UCSD-AML1 (cell line): ENCODE measurements around the gene SLC66A1.
"Not testable (repeated sequence)": the region's sequence is repeated elsewhere in the genome, so short reads cannot be mapped to it uniquely, and the experiment has no call there.

Experiments used
- DNase-seq: peaks from one replicate; lab custom pipeline; 2025; ENCODE audit not compliant: unreplicated experiment; lab: John Stamatoyannopoulos, UW

SLC66A1 gene

DNA sequence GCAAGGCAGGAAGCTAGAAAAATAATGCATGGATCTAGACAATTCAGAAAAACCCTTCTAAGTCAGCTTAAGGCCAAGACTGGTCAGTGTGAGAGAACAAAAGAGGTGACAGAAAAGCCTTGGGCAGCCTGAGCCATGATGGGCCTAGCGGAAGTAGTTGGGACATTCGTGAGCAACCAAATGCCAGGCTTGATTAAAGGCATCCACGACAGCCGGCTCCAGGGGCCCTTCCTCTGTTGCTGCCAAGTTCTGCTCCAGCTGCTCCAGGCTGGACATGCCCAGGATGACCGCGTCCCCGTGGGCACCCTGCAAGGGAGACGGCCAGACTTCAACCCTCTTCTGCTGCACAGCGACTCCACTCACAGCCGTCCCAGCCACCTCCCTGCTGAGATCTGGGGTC is 8.0 kb upstream of the SLC66A1 start:
- not testable (repeated sequence) for DNase-seq

GRCh38 chr1:19305880-19306279 is 6.2 kb upstream of the SLC66A1 start:
- no peak for DNase-seq

- DNase-seq = no peak
These were observed 5.2 kb upstream of the SLC66A1 start for GRCh38 chr1:19306941-19307340.

DNA sequence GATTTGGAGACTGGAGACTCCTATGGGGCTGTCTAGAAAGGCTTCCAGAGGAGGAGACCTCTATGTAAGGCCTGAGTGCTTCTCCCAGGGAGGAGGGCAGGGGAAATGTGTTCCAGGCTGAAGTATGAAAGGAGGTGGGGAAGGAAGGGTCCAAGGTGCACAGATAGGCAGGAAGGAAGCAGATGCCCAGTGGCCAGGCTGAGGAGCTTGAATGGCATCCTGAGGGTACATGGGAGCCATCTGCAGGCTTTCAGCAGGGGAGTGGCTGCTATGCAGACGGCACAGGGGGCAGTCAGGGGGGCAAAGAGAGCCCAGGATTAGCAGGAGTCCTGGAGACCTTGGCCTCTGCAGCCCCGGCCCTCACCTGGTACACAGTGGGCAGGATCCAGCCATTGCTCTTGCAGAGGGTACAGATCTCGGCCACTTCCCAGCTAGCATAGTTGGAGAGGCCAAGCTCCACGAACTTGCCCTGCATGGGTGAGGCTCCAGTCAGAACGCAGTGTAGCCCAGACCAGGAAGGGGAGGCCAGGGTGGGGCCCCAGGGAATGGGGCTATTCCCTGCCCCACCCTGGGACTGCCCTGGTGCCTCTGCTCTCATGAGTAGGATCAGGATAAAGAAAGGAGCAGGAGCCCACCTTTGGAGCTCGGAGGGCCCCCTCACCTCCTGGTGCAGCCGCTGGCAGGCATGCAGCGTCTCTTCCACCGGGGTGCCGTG is 4.2 kb upstream of the SLC66A1 start:
- no peak for DNase-seq

- no peak for DNase-seq
These were observed 3.6 kb upstream of the SLC66A1 start for GRCh38 chr1:19308509-19308907.

DNA sequence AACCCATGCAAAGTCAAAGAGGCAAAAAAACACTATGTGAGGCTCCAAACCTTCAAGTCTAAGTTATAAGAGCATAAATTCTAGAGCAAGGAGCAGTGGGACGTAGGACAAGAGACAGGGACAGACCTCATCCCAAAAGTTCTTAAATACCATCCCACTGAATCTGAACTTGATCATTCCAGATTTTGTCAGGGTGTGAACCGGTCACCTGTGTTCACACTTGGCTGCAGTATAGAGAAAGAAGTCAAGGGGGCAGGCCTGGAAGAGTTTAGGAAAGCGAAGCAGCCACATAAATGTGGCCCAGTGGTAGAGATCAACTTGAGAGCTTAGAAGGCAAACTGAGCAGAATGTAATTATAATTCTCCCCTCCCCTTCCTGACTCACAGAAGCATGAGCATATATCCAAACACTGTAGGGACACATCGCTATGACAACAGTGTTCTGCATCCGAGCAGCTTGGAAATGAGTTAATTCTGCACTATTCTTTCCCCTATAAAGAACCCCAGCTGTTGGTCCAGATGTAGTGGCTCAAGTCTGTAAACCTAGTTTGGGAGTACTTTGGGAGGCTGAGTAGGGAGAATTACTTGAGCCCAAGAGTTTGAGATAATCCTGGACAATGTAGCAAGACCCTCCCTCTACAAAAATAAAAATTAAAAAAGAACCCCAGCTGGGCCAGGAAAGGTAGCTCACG is 2.9 kb upstream of the SLC66A1 start:
- DNase-seq = no peak

GRCh38 chr1:19310061-19310460 is 2.1 kb upstream of the SLC66A1 start:
- no peak for DNase-seq

DNA sequence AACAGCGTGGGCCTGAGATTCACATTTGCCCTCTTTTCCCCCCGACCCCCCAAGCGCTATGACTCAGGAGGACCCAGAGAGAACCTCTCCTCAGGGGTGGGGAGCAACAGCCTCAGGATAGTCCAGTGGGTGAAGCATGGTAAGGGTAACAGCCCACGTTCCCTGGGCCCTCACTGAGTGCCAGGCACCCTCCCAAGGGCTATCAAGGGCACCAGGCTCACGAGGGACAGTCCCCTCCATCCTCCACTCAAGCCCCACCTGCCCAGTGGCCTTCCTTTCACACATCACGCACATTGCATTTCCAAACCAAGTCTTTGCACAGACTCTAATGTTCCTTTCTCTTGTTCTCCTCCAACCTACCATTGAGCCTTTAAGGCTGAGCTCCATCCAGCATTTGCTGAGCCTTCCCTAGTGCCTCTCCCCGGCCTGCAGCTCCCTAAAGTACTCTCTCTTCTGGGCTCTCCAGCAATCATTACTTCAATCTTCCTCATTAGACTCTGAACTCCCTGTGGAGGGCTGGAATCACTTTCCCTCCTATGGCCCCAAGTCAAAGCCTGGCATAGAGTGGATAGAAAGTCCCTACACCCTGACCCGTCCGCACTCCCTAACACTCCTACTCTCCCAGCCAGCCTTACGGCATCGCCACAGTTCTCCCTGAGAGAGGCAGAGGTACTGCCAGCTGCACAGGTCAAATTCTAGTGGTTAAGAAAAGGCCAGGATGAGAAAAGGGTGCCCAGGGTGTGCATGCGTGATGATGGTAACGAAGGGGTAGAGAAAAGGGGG is 1.2 kb upstream of the SLC66A1 start:
- DNase-seq = no peak

DNA sequence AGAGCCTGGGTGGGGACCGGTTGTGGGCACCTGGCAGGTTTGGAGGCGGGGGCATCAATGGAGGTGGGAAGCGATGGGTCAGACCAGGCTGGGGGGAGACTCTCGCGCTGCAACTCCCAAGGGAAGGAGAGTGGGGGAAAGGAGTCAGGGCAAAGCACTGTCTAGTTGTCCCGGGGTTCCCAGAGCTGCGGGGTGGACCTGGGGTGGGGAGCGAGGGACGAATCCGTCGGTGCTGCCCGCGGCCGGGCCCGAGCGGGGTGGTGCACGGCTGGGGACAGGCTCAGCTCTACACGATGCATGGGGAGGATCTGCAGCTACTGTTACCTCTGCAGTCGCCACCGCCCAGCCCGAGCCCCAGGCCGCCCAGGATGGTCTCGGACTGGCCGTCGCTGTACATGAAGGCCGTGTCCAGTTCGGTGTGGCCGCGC is 609 bp upstream of the SLC66A1 start:
- DNase-seq = no peak

DNA sequence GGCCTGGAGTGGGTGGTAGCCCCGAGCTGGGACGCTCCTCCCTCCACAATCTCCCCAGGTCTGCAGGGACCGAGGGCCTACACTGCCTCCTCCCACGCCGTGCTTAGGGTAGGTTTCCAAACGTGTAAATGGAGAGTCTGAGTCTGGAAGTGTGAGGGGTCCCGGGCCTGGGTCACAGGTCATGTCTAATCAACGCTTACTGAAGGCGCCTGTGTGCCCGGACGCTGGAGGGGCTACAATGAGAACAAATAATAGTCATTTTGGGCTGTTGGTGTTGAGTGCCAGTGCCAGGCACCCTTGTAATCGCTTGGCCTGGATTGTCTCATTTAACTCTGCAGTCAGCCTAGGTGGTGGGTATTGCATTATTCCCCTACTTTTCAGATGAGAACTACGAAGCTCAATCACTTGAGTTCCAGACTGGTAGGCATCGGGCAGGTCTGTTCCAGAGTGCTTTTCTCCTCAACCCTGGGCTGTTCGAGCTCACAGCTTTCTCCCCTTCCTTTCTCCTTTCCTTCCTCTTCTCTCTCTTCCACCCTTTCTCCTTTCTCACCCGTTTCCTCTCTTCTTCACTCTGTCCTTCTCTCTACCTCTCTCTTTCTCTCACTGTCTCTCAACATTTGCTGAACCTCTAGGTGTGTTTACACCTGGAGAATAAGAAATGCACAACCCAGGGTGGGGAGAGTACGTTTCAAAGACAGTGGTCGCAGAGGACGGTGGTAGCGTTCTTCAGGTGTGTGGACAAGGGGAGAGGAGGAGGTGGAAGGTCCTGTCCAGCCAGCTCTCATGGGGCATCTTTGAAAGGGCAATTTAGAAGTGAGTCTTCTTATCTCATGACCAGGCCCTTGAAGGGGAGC is 883 bp downstream of the SLC66A1 start:
- DNase-seq = peak; percentile 50

DNA sequence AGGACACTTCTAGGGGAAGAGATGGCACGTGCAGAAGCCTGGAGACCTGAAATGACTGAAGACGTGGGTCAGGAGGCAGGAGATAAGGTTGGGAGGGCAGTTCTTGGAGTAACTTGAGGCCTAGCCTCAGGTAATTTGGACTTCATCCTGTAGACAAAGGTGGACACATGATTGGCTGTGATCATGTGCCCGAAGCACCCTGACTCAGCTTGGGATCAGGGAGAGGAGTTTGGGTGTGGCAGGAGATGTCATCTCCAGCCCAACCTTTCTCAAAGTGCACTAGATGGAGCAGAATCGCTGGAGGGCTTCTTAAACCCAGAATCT is 1.5 kb downstream of the SLC66A1 start:
- DNase-seq = no peak

- no peak for DNase-seq
These were observed 2.1 kb downstream of the SLC66A1 start for GRCh38 chr1:19313961-19314882.

DNA sequence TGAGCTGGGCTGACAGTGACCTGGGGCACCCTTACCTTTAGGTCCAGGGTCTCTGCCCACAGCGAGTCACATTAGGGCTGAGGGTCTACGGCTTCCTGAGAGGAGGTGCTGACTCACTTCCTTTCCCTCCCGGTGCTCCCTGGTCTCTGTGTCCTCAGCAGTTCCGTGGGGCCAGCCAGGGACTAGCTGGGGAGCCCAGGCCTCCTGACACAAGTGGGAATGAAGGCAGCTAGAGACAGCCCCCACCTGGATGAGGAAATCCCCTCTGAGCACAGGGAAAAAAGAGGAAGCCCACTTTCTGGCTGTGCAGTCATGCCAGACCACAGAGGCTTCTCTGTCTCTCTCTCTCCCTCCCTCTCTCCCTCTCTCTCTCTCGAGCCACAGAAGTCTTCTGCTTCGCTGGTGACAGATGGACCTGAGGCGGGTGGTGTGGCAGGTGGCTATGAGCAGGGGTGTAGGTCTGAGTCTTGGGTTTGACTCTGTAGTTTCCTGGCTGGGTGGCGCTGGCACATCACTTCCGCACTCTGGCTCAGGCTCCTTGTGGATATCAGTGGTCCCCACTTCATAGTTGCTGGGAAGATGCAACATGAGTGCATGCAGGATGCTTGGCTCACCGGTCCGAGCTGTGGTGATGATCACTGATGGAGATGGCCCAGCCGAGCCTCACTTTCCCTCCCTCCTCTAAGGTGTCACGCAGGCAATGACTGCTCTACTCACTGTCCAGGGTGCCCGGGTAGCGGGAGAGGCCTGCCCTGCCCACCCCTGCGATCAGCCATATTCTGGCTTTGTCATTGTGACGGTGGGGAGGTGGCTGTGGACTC is 3.5 kb downstream of the SLC66A1 start:
- peak; percentile 58 for DNase-seq

GRCh38 chr1:19317126-19317910 is 5.2 kb downstream of the SLC66A1 start:
- DNase-seq = no peak

- no peak for DNase-seq
These were observed 7.1 kb downstream of the SLC66A1 start for GRCh38 chr1:19319196-19319595.

DNA sequence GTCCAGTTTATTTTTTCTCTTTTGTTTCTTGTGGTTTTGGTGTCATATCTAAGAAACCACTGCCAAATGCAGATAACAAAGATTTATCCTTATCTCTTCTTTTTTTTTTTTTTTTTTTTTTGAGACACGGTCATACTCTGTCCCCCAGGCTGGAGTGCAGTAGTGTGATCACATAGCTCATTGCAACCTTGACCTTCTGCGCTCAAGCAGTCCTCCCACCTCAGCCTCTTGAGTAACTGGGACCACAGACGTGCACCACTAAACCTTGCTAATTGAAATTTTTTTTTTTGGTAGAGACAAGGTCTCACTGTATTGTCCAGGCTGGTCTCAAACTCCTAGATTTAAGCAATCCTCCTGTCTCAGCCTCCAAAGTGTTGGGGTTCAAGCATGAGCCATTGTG is 8.9 kb downstream of the SLC66A1 start:
- no peak for DNase-seq

DNA sequence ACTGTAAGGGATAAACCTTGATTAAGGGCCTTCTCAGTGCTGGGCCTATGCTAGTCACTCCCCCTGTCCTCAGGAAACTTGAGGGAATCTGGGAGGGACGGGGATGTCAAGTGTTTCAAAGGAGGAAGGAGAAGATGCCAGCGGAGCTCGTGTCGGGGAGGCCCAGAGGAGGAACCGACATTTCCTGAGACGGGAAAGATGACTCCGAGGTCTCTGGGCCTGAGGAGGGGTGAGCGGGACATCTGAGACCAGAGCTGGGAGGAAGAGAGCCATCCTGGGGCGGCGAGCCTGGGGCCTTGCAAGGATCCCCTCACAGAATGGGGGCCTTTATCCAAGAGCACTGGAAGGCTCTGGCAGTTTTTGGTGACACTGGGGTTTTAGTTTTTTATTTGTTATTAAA is 10.4 kb downstream of the SLC66A1 start:
- DNase-seq = no peak

GRCh38 chr1:19323987-19324664 is 12.0 kb downstream of the SLC66A1 start:
- DNase-seq = no peak
